GM19455 (cell line): Measurements from ENCODE around the gene ST3GAL4.

ENCODE experiments used
- ATAC-seq: cut with Tn5 transposase; IDR thresholded peaks from one replicate; pipeline ENCODE4 v1.9.1; 2021; ENCODE audit not compliant: unreplicated experiment

Gene ST3GAL4

GRCh38 chr11:126405374-126405773 lies 49.9 kb downstream of the ST3GAL4 start:
- ATAC-seq = no peak

GRCh38 chr11:126405906-126406305 lies 50.4 kb downstream of the ST3GAL4 start:
- no peak for ATAC-seq

- ATAC-seq = no peak
Measured at GRCh38 chr11:126406368-126406767, 50.9 kb downstream of the ST3GAL4 start.

GRCh38 chr11:126407101-126407521 lies 51.6 kb downstream of the ST3GAL4 start:
- ATAC-seq = no peak

GRCh38 chr11:126407682-126408288 lies 52.3 kb downstream of the ST3GAL4 start:
- ATAC-seq = no peak

GRCh38 chr11:126408496-126408895 lies 53.0 kb downstream of the ST3GAL4 start:
- ATAC-seq = no peak

GRCh38 chr11:126408901-126409619 lies 53.6 kb downstream of the ST3GAL4 start:
- ATAC-seq = no peak

- ATAC-seq = no peak
Measured at GRCh38 chr11:126409620-126409985, 54.1 kb downstream of the ST3GAL4 start.

GRCh38 chr11:126410649-126411048 lies 55.2 kb downstream of the ST3GAL4 start:
- no peak for ATAC-seq

- ATAC-seq = no peak
Measured at GRCh38 chr11:126411971-126412381, 56.5 kb downstream of the ST3GAL4 start.

- ATAC-seq = no peak
Measured at GRCh38 chr11:126413426-126413825, 57.9 kb downstream of the ST3GAL4 start.

- no peak for ATAC-seq
Measured at GRCh38 chr11:126413843-126414405, 58.4 kb downstream of the ST3GAL4 start.

- ATAC-seq = no peak
Measured at GRCh38 chr11:126414615-126415014, 59.1 kb downstream of the ST3GAL4 start.

- no peak for ATAC-seq
Measured at GRCh38 chr11:126415128-126415527, 59.6 kb downstream of the ST3GAL4 start.

- ATAC-seq = no peak
Measured at GRCh38 chr11:126415669-126416420, 60.4 kb downstream of the ST3GAL4 start.

GRCh38 chr11:126416542-126417090 lies 61.1 kb downstream of the ST3GAL4 start:
- ATAC-seq = peak; percentile 80

- ATAC-seq = no peak
Measured at GRCh38 chr11:126417091-126417862, 61.8 kb downstream of the ST3GAL4 start.

- no peak for ATAC-seq
Measured at GRCh38 chr11:126418887-126419286, 63.4 kb downstream of the ST3GAL4 start.

- ATAC-seq = peak; percentile 63
Measured at GRCh38 chr11:126419801-126420697, 64.6 kb downstream of the ST3GAL4 start.
